Endothelial cell of umbilical vein (primary cell): ENCODE data around the gene PRDM16. TPM values are rescaled to one million over a fixed set of nuclear protein-coding genes. Genes with fewer than 3 reads are reported as not detected.

Experiments used
- BruUV-seq: library from RNA; stranded (reverse); fragments of 400-500 nt; replicated peaks from 2 replicates; lab custom pipeline; 2021; lab: Mats Ljungman, UMichigan
- CTCF ChIA-PET: fragments of 300-600, 350-600 bp; sonication (Branson Sonifier 250); formaldehyde crosslinking; loops from one replicate; lab custom pipeline; 2021; ENCODE audit warnings: antibody characterized with exemption, inconsistent platforms; lab: Charles Lee
- POLR2A ChIA-PET: fragments of 300-600, 350-600 bp; sonication (Branson Sonifier 250); formaldehyde crosslinking; loops from one replicate; lab custom pipeline; 2021; ENCODE audit warnings: antibody characterized with exemption, inconsistent platforms; lab: Charles Lee
- DNase-seq: peaks from one replicate; pipeline ENCODE4 v3.0.0-alpha.2; 2011; ENCODE audit warnings: low read depth, low spot score
- FAIRE-seq: peaks from 2 replicates; lab custom pipeline; 2011; peaks lifted over from hg19 to GRCh38; lab: Jason Lieb, UNC
- H2AFZ ChIP-seq: 2 replicates; pipeline ENCODE4 v1.6.0; 2012; ENCODE audit warnings: low read depth, low read length, control low read depth, inconsistent platforms
- H3K27ac ChIP-seq: 2 replicates; pipeline ENCODE4 v1.5.1; 2011; ENCODE audit warnings: low read depth, mild to moderate bottlenecking, control low read depth, low read length, moderate library complexity; ENCODE audit not compliant: insufficient read depth
- H3K27me3 ChIP-seq, 2 experiments: 2 replicates each; pipeline versions ENCODE4 v1.6.0 to v1.6.1; 2011; ENCODE audit warnings: low read length in 2 of 2, mixed read lengths in 1 of 2; ENCODE audit not compliant: control insufficient read depth in 2 of 2, insufficient read depth in 2 of 2
- H3K36me3 ChIP-seq, 2 experiments: 2 replicates in 1 of 2; 3 replicates in 1 of 2; pipeline ENCODE4 v1.5.1; 2011; ENCODE audit warnings: low read length in 2 of 2, mild to moderate bottlenecking in 1 of 2, moderate library complexity in 1 of 2; ENCODE audit not compliant: control insufficient read depth in 2 of 2, insufficient read depth in 2 of 2; ENCODE audit errors: extremely low read depth in 1 of 2
- H3K4me1 ChIP-seq: 3 replicates; pipeline ENCODE4 v1.5.1; 2011; ENCODE audit warnings: mild to moderate bottlenecking, low read length; ENCODE audit not compliant: control insufficient read depth, insufficient read depth; ENCODE audit errors: extremely low read depth
- H3K4me2 ChIP-seq: 2 replicates; pipeline ENCODE4 v1.6.1; 2011; ENCODE audit warnings: low read length, control low read depth, mixed read lengths; ENCODE audit not compliant: insufficient read depth
- H3K4me3 ChIP-seq, 3 experiments: fragments of 200-600 bp in 1 of 3; sonication (generic), shearing (Covaris generic) in 1 of 3; replicated peaks in 1 of 3; 2 replicates each; pipeline ENCODE4 v1.5.1; 2011 to 2016; ENCODE audit warnings: control low read depth in 3 of 3, low read length in 3 of 3, mild to moderate bottlenecking in 2 of 3, inconsistent platforms in 1 of 3, low read depth in 1 of 3, moderate library complexity in 1 of 3; ENCODE audit not compliant: insufficient read depth in 1 of 3
- H3K79me2 ChIP-seq: 2 replicates; pipeline ENCODE4 v1.6.0; 2012; ENCODE audit warnings: low read length, inconsistent platforms; ENCODE audit not compliant: control insufficient read depth, insufficient read depth
- H3K9ac ChIP-seq: replicated peaks from 2 replicates; pipeline ENCODE3; 2011; ENCODE audit warnings: low read length, control low read depth; ENCODE audit not compliant: insufficient read depth; ENCODE audit errors: extremely low read depth
- H3K9me1 ChIP-seq: replicated peaks from 3 replicates; pipeline ENCODE4 v1.6.0; 2011; ENCODE audit warnings: mild to moderate bottlenecking, low read length; ENCODE audit not compliant: control insufficient read depth, insufficient read depth; ENCODE audit errors: extremely low read depth
- H3K9me3 ChIP-seq: replicated peaks from 2 replicates; pipeline ENCODE4 v1.5.1; 2012; ENCODE audit warnings: low read length, inconsistent platforms; ENCODE audit not compliant: control insufficient read depth, insufficient read depth
- H4K20me1 ChIP-seq: replicated peaks from 2 replicates; pipeline ENCODE3; 2011; ENCODE audit warnings: mild to moderate bottlenecking, low read length; ENCODE audit not compliant: control insufficient read depth, insufficient read depth; ENCODE audit errors: extremely low read depth
- EZH2 ChIP-seq: IDR thresholded peaks from 2 replicates; pipeline ENCODE4 v1.6.1; 2012; ENCODE audit warnings: borderline replicate concordance, low read depth, mild to moderate bottlenecking, moderate library complexity, low read length, inconsistent platforms; ENCODE audit not compliant: severe bottlenecking
- FOS ChIP-seq: IDR thresholded peaks from 2 replicates; pipeline ENCODE4 v1.6.1; 2011; ENCODE audit warnings: mild to moderate bottlenecking, low read length, moderate library complexity, borderline replicate concordance; ENCODE audit not compliant: insufficient read depth
- GATA2 ChIP-seq: IDR thresholded peaks from 2 replicates; pipeline ENCODE4 v1.7.0; 2011; ENCODE audit warnings: low read depth, mild to moderate bottlenecking, moderate library complexity, mixed read lengths, low read length; ENCODE audit not compliant: insufficient read length, insufficient read depth
- JUN ChIP-seq: IDR thresholded peaks from 2 replicates; pipeline ENCODE4 v1.6.1; 2011; ENCODE audit warnings: borderline replicate concordance, low read depth; ENCODE audit not compliant: insufficient read length, insufficient read depth
- MYC ChIP-seq: IDR thresholded peaks from one replicate; pipeline ENCODE4 v1.6.1; 2011; ENCODE audit warnings: mild to moderate bottlenecking, low read depth, low read length
- POLR2A ChIP-seq: IDR thresholded peaks from 2 replicates; pipeline ENCODE4 v1.6.1; 2012; ENCODE audit warnings: low read depth, mild to moderate bottlenecking, control low read depth, low read length
- POLR2AphosphoS5 ChIP-seq: IDR thresholded peaks from 2 replicates; pipeline ENCODE4 v1.6.1; 2012; ENCODE audit warnings: low read depth, mild to moderate bottlenecking, control low read depth, low read length, moderate library complexity; ENCODE audit not compliant: insufficient read depth
- dilution Hi-C: fragments of 300-500 bp; cut with MboI; formaldehyde crosslinking; loops from one replicate; pipeline ENCODE4 v1.15.0; 2019; ENCODE audit warnings: low sequenced_read_pairs; ENCODE audit not compliant: extremely low pct_ligation_motif_present
- intact Hi-C: fragments of 100-400 bp; cut with micrococcal nuclease; formaldehyde crosslinking; loops from one replicate; pipeline ENCODE4 v1.10.0; 2022
- polyA plus RNA-seq, 4 experiments: library from polyadenylated mRNA; depleted of rRNA in 3 of 4; stranded (reverse) in 3 of 4; unstranded in 1 of 4; fragments of >200 nt; gene quantifications; 2 replicates each; pipeline versions ENCODE4 v1.2.1 to v1.2.3, GENCODE V29; 2011 to 2012; ENCODE audit warnings: missing spikeins in 1 of 4
- total RNA-seq: library from RNA; stranded (reverse); gene quantifications from 2 replicates; pipeline ENCODE4 v1.2.3, GENCODE V29; 2021
- TF ChIP-seq, protein P1 (sequence below): IDR thresholded peaks from 2 replicates; pipeline ENCODE4 v1.6.1; 2011; ENCODE audit not compliant: insufficient read depth, insufficient read length
- TF ChIP-seq, protein P2 (sequence below), 2 donors: IDR thresholded peaks; 1 replicate in 1 of 2; 2 replicates in 1 of 2; pipeline ENCODE4 v1.5.1; 2011; ENCODE audit warnings: low read length in 2 of 2, mild to moderate bottlenecking in 2 of 2, moderate library complexity in 2 of 2, control low read depth in 1 of 2, inconsistent platforms in 1 of 2, low read depth in 1 of 2; ENCODE audit not compliant: insufficient read depth in 1 of 2; ENCODE audit errors: extremely low read depth in 1 of 2

PRDM16 gene
- total and polyA plus RNA-seq, 2 donors (not counting 3 experiments of a cell fraction or from before 2014, with no cell fraction given) = not detected

DNA sequence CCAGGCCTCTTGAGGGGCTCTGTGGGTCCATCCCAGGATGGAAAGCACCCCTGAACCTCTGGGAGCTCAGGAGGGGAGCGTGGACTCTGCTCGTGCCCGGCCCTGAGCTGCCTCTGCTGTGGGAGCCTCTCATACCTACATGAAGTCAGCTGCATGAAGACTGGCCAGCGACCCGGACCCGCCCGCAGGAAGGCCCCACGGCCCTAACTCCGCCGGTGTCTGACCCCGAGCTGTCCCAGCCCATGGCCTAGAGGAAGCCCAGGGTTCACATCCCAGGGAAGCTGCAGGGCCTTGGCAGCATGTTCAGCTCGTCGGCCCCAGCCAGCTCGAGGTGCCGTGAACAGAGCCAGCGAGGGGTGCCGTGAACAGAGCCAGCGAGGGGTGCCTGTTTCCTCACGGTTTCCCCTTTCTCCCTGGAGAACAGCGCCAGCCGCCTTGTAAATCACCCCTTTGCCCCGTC is 207.4 kb downstream of the PRDM16 start:
- H3K4me1 ChIP-seq = no peaks in the 10 kb centered on the region
- TF ChIP-seq EZH2 (no peak), MYC (no peak), JUN (no peak), POLR2A (no peak), POLR2AphosphoS5 (no peak), GATA2 (no peak), FOS (no peak)
- TF ChIP-seq, protein P1, sequence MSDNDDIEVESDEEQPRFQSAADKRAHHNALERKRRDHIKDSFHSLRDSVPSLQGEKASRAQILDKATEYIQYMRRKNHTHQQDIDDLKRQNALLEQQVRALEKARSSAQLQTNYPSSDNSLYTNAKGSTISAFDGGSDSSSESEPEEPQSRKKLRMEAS = no peak
- TF ChIP-seq, protein P2, sequence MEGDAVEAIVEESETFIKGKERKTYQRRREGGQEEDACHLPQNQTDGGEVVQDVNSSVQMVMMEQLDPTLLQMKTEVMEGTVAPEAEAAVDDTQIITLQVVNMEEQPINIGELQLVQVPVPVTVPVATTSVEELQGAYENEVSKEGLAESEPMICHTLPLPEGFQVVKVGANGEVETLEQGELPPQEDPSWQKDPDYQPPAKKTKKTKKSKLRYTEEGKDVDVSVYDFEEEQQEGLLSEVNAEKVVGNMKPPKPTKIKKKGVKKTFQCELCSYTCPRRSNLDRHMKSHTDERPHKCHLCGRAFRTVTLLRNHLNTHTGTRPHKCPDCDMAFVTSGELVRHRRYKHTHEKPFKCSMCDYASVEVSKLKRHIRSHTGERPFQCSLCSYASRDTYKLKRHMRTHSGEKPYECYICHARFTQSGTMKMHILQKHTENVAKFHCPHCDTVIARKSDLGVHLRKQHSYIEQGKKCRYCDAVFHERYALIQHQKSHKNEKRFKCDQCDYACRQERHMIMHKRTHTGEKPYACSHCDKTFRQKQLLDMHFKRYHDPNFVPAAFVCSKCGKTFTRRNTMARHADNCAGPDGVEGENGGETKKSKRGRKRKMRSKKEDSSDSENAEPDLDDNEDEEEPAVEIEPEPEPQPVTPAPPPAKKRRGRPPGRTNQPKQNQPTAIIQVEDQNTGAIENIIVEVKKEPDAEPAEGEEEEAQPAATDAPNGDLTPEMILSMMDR (IDR thresholded peaks at IDR 0.05; ENCODE audit: extremely low read depth in 1 of 2, insufficient read depth in 1 of 2, low read depth in 1 of 2, low read length in 2 of 2) = no peak
- no TSS peak for BruUV-seq
- H3K27me3 ChIP-seq = no peaks in the 10 kb centered on the region
- no peak overlapping the region for H3K9ac ChIP-seq
- H3K9me3 ChIP-seq = no peaks in the 10 kb centered on the region
- FAIRE-seq = no peak
- ChIA-PET POLR2A (no interaction called here), CTCF (no interaction called here)
- intact Hi-C loops (no loop called here), dilution Hi-C loops (no loop called here)
- DNase-seq = no peak
- no peak overlapping the region for H3K27ac ChIP-seq
- H3K4me3 ChIP-seq = no peak overlapping the region
- H3K9me1 ChIP-seq = no peaks in the 10 kb centered on the region
- no peak overlapping the region for H3K4me2 ChIP-seq
- H2AFZ ChIP-seq = no peak overlapping the region
- no peaks in the 10 kb centered on the region for H3K36me3 ChIP-seq
- H3K79me2 ChIP-seq = no peaks in the 10 kb centered on the region
- H4K20me1 ChIP-seq = no peaks in the 10 kb centered on the region
